GM21576 (cell line): Measurements from ENCODE around the gene NKD2.
"Not testable (repeated sequence)": the region's sequence is repeated elsewhere in the genome, so short reads cannot be mapped to it uniquely, and the experiment has no call there.

ENCODE experiments used
- ATAC-seq: cut with Tn5 transposase; IDR thresholded peaks from one replicate; pipeline ENCODE4 v1.9.1; 2021; ENCODE audit warnings: mild to moderate bottlenecking, moderate library complexity; ENCODE audit not compliant: unreplicated experiment

The NKD2 gene

DNA sequence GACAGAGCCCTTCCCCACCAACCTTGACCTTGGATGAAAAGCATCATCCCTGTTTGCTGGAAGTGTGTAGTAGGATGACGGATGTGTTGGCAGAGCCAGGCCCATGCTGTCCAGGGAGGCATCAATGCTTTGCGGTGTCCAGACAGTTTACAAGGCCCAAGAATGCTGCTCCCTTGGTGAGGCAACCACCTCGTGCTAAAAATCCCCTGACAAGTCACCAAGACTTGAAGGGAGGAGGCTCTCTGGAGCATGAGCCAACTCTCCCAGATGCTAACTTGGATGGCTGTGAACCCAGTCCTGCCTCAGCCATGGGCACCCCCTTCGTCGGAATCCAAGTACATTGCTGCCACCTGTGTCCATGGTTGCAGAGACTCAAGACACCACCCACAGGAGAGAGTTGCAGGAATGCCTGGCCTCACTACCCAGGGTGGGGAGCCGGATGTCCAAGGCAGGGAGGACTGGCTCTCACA is 9.5 kb upstream of the NKD2 start:
- ATAC-seq, result no peak

DNA sequence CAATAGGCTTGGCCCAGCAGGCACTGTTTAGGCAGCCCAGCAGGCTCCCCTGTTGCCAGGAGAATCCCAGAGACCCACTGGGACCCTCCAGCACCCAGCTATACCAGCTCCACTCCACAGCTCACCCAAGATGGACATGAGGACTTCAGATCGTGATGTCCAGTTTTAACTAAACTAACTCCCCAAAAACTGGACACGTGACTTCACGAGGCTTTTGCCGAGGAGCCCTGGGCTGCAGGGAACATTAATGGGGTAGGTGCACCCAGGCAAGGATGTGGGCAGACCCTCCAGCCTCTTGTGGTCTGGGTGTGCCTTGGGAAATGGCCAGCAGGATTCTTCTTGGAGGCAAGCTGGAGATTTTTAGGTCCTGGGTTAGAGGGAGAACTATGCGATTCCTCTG is 8.9 kb upstream of the NKD2 start:
- ATAC-seq, result no peak

DNA sequence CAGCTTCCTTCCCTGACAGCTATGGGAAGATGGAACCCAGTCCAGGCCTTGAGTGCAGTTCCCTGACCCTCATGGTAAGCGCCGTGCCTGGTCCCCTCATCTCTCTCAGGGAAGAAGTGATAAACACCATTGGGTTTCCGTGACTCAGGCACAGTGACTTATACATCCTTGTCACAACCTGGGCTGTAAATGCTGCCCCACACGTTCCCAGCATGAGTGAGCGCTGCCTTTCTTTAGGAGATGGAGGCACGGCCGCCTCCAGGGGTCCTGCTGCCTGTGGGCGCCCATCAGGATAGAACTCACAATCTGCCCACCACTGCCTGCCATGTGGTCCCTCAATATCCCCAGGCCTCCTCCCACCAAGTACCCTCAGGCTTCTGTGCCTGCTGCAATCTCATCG is 8.3 kb upstream of the NKD2 start:
- no peak for ATAC-seq

- ATAC-seq, result not testable (repeated sequence)
These were observed 7.8 kb upstream of the NKD2 start for GRCh38 chr5:1000831-1001230.

- no peak for ATAC-seq
These were observed 7.0 kb upstream of the NKD2 start for GRCh38 chr5:1001406-1002270.

- no peak for ATAC-seq
These were observed 6.4 kb upstream of the NKD2 start for GRCh38 chr5:1002271-1002546.

GRCh38 chr5:1002836-1003235 is 5.8 kb upstream of the NKD2 start:
- no peak for ATAC-seq

DNA sequence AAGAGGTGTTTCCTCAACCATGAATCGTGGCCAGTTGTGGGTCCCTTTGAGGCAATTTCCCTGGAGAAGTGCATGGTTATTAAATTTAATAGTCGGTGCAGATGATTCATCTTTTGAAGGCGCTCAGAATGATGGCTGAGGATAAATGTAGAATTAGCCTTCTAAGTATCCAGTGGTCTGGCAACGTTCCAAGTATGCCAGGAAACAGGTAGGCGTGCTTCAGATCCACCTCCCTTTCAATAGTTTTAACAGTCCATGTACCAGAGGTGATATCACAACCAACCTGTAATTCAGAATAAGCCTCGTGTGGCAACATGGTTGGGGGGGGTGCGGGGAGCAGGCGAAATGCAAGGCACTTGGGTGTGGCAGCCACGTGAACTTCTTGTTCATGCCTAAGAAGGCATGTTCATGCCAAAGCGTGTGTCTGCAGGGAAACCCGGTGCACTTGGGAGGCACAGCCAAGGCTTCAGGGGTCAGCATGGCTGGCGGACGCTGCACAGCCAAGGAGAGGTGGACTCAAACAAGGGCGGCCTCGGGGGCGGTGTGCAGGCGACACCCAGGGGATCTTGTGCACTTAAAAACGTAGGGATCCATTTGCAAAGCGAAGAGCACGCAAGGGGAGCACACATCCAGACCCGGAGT is 5.2 kb upstream of the NKD2 start:
- ATAC-seq, result no peak

DNA sequence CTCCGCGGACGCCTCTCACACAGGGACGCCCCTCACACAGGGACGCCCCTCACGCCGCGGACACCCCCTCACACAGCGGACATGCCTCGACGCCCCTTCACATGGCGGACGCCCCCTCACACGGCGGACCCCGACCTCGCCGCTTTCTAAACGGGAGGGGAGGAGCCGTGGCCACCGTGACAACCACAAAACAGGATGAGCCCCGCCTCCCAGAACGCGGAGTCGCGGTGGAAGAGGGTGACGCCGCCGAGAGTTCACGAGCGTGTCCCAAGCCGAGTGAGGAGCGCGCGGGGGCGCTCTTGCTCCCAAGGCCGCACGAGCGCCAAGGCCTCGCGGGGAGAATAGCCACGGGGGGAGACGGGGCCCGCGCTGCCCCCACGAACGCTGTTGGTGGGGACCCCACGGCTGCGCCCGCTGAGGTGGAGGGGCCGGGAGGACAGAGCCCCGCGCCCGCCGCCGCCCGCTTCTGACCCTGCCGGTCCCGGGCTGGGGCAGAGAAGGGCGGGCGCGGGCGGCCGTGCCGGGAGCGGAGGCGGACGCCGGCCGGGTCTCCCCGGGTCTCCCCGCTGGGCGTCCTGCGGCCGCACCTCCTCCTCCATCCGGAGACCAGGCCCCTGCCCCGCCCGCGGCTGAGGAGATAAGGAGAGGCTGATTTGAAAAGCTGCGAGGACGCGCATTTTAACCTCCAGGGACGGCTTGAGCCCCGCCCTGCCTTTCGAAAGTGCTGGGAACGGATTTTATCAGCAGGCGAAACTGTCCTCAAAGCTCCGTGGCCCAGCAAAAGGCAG is 3.9 kb upstream of the NKD2 start:
- ATAC-seq, result no peak

- ATAC-seq, result no peak
These were observed 3.3 kb upstream of the NKD2 start for GRCh38 chr5:1005249-1005851.

DNA sequence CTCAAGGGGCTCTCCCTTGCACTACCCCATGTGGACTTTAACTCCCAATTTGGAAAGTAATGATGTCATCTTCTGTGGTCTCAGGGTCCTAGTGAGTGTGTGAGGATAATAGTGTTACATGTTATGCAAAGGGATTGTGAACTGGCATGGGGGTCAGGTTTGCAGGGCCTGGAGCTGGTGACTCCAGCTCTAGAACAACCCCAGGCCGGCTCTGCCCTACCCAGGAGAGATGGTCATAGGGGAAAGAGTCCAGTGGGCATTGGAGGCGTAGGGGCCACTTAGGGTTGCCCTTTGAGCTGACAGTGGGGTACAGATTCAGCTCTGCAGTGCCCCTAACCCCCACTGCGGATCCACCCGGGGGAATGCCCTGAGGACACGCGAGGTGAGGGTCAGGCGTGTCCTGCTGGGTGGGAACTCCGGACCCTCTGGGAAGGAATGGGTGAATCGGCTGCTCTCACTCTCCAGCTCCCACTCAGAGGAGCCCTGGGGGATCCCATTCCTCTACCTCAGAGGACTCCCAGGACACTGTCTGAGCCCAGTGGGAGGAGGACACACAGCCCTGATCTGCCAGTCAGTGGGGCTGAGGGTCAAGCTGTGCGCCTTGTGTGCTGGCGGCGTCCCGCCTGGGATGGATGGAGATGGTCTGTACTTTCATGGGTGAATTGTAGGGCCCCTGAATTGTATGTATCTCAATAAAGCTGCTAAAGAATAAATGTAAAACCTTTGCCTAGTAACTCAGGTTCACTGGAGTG is 2.5 kb upstream of the NKD2 start:
- no peak for ATAC-seq

DNA sequence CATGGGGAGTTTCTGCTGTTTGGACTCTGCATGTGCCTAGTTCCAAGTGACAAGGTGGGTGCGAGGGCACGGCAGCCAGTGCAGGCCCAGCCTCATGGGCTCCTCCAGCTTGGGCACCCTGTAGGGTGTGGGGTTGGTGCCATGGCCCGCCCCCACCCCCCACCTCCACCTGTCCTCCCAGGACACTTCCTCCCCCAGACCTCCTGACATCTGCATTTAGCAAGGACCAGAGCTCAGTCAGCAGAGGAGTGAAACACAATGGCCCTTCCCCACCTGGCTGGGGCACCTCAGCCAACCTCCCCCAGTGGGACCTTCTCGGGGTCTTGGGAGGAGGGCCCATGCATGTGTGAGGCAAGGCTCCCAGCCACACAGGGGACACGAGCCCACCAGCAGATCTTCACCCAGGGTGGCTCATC is 1.9 kb upstream of the NKD2 start:
- no peak for ATAC-seq

DNA sequence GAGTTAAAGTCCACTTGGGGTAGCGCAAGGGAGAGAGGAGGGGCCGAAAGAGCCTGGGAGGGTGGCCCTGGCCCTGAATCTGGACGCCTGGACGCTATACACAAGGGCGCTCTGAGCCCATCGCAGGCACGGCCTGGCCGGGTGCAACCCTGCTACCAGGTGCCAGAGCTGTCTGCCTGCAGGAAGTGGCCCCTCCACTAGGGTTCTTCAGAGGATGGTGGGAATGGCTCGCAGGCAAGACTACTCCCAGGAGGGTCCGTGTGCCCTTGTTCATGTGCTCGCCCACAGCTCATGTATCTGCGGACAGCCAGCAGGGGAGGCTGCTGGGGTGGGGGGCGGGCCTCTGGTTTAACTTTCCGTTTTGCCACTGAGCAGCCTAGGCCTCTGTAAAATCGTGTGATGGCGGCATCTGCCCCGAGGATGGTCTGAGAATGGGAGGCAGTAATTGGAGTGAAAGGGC is 1.4 kb upstream of the NKD2 start:
- no peak for ATAC-seq

DNA sequence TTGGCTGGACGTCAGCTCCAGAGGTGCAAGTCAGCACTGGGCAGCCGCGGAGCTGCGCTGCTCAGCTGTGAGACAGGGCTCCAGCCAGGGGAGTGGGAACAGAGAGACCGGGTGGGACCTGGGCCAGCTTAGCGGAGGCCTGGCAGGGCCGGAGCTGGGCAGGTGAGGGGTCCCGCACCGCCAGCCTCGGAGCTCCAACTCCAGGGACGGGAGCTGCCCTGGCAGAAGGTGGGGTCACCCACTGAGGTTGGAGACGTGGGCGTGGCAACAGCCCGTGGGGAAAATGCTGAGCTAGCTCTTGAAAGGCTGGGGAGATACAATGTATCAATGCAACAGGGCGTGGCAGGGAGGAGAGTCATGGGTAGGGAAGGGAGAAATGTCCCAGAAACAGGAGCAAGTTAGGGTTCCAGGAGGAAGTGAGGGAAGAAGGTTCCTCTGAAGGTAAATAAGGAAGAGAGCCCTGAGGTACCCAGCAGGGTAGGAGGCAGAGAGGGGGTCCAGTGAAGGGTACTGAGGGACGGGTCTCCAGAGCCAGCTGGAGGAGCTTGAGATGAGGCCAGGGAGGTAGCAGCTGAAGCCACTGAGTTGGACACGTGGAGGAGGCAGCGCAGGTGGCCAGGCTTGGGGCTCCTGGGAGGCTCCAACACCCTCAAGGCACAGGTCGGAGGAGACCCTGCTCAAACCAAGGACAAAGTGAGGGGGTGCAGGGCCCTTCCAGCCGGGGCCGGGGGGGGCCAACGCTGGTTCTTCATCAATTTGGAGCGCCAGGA is 736 bp upstream of the NKD2 start:
- no peak for ATAC-seq

GRCh38 chr5:1009359-1010180 is 968 bp downstream of the NKD2 start:
- no peak for ATAC-seq

- ATAC-seq, result no peak
These were observed 1.5 kb downstream of the NKD2 start for GRCh38 chr5:1010181-1010510.

DNA sequence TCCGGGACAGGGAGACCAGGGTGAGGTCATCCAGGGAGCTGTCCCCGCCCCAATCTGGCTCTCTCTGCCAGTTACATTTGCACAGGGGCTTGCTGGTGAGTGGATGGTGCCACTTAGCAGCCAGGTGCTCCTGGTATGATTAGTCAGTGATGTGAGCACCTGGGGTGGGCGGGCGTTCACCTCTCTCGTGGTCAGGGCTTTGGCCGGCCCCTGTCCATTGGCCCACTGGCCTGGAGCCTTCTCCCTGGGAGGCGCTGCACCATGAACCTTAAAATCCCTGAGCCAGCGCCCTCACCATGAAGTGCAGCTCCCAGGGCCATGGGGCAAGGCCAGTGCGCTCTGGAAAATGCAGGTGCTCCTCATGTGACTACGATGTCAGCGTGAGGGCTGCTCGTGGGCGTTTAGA is 2.0 kb downstream of the NKD2 start:
- ATAC-seq, result no peak

GRCh38 chr5:1011226-1011631 is 2.6 kb downstream of the NKD2 start:
- ATAC-seq, result no peak

DNA sequence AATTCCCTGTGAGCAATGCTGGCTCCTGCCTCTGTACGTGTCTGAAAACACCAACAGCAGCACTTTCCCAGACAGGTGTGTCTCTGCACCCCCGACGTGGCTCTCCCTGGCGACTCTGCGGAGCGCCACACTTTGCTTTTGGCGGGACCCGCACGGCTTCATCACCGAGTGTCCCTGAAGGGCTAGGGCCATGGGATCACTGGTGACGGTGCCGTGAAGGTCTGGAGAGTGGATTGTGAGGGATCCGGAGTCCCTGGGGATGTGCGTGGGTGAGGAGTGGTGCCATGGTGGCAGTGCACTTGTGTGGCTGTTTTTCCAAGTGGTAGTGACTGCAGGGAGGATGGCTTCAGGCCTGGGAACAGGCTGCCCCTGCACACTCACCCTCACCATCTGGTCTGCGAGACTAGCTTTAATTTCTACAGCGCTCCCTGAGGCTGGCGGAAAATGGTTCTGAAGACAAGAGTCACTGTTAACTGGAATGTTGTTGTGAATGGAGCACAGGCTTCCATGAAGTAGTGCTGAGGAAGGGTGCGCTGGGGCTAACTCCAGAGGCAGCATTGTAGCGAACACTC is 3.2 kb downstream of the NKD2 start:
- no peak for ATAC-seq
